Spleen (tissue), 7 donors: ENCODE data around the gene POMT2.

Experiments
- CTCF ChIP-seq, 11 experiments: fragments of 200-600 bp in 7 of 11; fragments of 450-650 bp in 4 of 11; sonication (generic) in 4 of 11; IDR thresholded peaks in 8 of 11; conservative IDR thresholded peaks in 3 of 11; 1 replicate in 7 of 11; 2 replicates in 4 of 11; pipeline versions ENCODE4 v1.4.0 to v1.8.0; 2016 to 2021; ENCODE audit warnings: antibody characterized with exemption in 11 of 11, inconsistent platforms in 4 of 11, mild to moderate bottlenecking in 1 of 11
- POLR2A ChIP-seq, 3 donors: fragments of 450-650 bp; IDR thresholded peaks; one replicate each; pipeline ENCODE4 v1.5.1; 2017; ENCODE audit warnings: antibody characterized with exemption in 3 of 3, mild to moderate bottlenecking in 1 of 3
- POLR2AphosphoS5 ChIP-seq, 3 donors: sonication (generic); formaldehyde crosslinking; IDR thresholded peaks; one replicate each; pipeline ENCODE4 v1.5.1; 2017; ENCODE audit warnings: antibody characterized with exemption in 3 of 3
- donor health status: DM: no; HTN: no; CAD: no; lungs with moderate emphysema.
- donor health status: DM: no; HTN: no; CAD: no.
- donor health status: DM: no; HTN: no; CAD: no.

DNA sequence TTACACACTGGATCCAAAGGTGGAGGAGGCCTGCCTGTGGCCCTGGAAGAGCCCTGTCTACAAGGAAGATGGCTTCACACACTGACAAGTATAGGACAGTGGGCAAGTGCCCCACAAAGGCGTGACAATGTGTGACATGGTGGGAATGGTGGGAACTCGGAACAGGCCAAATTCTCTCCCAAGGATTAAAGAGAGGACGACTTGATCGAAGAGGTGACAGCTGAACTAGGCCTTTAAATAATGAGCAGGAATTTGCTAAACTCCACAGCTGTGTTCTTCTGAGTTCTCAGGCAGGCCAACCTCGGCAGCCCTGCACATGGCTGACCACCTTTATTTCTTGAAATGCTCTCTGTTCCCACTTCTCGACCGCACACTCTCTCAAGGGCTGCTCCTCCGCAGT is 23.8 kb downstream of the POMT2 start:
- no peak for TF ChIP-seq CTCF (IDR thresholded peaks at IDR 0.05 in 8 of 11, conservative IDR thresholded peaks at IDR 0.05 in 3 of 11)
- TF ChIP-seq POLR2A (IDR thresholded peaks at IDR 0.05), result no peak
- TF ChIP-seq POLR2AphosphoS5 (IDR thresholded peaks at IDR 0.05), result no peak
